ENCODE results near the gene WBP11.

GRCh38 chr12:14774074-14774905, 29.0 kb downstream of the WBP11 start:
- TF ChIP-seq CTCF (IDR thresholded peaks at IDR 0.05; ENCODE audit: insufficient read depth, low read length) = no peak
- TF ChIP-seq REST (IDR thresholded peaks at IDR 0.05; ENCODE audit: insufficient replicate concordance, low read depth) = no peak
- no peak for TF ChIP-seq POLR2AphosphoS5 (IDR thresholded peaks at IDR 0.05; ENCODE audit: low read depth)
- no peak for TF ChIP-seq GABPA (IDR thresholded peaks at IDR 0.05; ENCODE audit: low read depth)
- no peak for TF ChIP-seq SPI1 (IDR thresholded peaks at IDR 0.05; ENCODE audit: borderline replicate concordance, low read depth)

Data from HL-60 (cell line).